ENCODE results near the gene CKAP5.

The CKAP5 gene

DNA sequence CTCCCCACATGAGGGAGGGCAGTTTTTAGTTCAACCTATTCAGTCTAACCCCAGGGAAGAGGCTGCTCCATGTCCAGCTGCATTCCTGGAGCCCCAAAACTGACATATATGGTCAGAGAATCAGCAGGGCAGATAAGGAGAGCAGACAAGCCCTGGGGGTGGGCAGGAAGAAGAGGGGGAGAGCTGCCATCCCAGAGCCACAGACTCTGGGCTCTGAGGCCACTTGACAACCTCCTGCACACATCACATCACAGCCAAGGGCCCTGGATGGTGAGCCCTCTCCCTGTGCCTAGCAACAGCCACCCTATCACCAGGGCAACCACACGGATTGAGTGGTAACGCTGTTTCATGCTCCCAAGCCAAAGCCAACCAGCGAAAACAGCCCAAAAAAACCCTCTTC is 148.8 kb downstream of the CKAP5 start:
- no peak for DNase-seq (ENCODE audit: low spot score)

DNA sequence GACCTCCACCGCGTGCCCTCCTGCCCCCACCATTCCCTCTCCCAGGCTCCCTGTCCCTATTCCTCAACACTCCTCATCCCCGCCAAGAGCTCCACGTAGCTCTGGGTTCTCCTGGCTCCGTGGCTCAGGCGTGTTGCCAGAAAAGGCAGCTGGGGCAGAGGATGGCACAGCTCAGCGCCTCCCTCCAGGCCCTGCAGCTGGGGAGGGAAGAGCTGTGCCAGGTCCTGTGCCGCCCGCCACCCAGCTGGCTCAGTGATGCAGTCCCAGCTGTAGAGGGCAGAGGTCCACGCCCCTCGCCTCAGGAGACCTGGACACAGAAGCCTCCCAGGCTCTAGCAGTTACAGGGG is 149.9 kb downstream of the CKAP5 start:
- no peak for DNase-seq (ENCODE audit: low spot score)

DNA sequence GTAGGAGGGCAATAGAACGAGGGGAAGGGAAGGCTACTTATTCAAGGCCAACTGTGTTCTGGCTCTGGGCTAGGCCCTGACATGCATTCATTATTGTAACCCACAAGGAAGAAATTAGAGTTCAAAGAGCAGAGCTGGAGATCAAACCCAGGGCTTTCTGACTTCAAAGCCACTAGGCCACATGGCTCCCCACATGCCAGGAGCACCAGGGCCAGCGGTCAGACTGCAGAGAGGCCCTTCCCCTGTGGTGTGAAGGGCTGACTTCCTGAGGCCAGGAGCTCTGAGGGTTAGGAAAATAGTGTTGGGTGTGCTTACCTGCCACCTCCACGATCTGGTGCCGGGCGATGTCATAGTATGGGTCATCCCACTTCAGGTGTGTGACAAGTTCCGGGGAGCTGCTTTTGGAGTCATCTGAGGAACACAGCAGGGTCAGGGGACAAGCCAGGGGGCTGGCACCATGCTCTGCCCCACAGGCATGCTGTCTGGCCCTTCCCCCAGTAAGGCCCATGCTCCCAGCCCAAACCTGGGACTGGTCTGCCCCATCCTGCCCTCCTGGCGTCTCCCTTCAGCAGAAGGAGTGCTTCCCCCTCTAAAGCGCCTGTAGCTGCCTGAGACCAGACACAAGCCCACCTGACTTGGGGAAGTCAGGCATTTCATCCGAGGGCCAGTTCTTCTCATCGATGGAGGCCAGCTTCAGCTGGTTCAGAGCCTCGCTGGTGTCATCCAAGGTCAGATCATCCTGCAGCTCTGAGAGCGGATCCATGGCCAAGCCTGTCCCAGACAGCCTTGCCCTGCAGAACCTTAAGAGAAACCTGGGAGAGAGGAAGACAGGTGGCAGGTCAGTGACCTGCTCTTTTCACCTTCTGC is 150.5 kb downstream of the CKAP5 start:
- no peak for DNase-seq (ENCODE audit: low spot score)

DNA sequence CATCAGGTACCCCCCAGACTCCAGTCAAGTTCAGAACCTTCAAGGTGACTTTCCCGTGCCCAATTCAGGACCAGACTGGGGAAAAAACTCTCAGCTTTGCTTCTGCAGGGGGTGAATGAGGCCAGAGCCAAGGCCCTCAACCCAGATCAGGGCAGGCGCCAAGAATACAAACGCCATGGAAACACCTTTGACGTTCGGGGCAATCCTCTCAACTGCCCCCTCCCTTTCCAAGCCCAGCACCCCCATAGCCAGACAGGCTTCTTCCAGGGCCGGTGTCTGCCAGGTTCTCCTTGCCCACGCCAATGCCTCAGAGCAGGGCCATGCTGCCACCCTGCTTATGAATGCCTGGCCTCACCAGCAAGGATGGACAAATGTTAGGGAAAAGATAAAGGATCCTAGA is 151.5 kb downstream of the CKAP5 start:
- no peak for DNase-seq (ENCODE audit: low spot score)

DNA sequence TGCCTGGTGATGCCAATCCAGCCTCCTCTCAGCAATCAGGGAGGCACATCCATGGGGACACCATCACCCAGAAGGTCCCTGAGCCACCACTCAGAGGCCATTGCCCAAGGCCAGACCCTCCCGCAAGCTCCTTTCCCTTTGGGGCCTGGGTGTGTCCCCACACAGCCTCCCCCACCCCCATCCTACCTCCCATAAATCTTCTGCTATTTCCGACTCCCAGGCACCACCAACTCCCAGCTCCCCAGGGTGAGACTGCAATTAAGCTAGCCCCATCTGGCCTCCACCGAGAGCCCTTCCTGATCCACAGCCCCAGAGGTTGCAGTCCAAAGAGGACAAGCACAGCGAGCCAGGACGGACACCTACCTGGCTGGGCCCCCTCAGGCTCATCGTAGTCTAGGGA is 152.0 kb downstream of the CKAP5 start:
- no peak for DNase-seq (ENCODE audit: low spot score)

DNA sequence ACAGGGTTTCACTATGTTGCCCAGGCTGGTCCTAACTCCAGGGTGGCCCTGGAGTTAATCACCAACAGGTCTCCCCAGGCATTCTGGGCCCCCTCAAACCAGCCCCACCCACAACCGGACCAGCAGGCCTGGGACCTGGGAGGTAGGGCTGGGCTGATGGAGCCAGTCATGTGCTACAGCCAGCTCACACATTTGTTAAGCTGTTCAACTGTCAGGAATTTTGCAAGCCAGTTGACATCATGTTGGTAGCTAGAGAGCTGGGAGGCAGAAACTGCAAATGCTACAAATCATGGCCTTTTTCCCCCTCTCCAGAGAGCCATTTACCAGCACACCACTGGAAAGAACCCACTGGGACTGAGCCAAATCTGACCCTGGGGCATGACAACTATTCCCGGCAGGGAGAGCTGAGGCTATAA is 152.5 kb downstream of the CKAP5 start:
- no peak for DNase-seq (ENCODE audit: low spot score)
